GM19395 (cell line): ENCODE measurements around the gene TMSB4Y.

Experiments
- ATAC-seq: cut with Tn5 transposase; IDR thresholded peaks from one replicate; pipeline ENCODE4 v1.9.1; 2021; ENCODE audit warnings: mild to moderate bottlenecking, moderate library complexity; ENCODE audit not compliant: unreplicated experiment

The TMSB4Y gene

DNA sequence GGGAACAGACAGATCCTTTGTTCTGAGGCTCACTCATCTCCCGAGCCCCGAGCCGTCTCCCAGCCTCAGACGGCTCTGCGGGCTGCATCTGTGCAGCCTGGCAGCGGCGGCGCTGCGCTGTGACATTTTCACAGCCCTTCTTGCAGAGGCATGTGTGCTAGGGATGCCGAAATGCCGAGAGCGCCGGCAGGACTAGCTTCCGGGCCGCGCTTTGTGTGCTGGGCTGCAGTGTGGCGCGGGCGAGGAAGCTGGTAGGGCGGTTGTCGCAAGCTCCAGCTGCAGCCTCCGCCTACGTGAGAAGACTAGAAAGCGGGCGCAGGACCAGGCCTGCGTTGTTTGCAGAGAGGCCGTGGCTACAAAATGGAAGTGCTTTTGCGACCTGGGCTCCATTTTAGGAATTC is at the start of gene TMSB4Y:
TMSB4Y (plus strand) TSS at position 332 of the 401 bp plus-strand sequence.
- ATAC-seq = no peak

DNA sequence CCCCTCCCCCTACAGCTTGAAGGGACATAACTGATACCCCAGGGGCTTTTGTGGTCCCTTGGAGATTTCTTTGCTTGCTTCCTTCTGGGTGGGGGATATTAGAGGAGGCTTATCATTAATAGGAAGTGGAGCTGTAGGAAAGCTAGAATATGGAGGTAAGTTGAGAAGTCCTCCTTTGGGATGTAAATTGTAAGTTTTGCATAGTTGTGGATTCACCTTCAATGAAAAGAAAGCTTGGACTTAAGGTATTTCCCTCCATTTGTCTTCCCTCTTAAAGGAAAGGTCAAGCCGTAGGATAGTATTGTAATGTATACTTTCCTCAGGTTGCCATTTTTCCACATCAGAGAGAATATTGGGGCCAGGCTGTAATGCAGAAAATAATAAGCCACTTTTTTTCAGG is 39.5 kb upstream of the TMSB4Y start:
- no peak for ATAC-seq

DNA sequence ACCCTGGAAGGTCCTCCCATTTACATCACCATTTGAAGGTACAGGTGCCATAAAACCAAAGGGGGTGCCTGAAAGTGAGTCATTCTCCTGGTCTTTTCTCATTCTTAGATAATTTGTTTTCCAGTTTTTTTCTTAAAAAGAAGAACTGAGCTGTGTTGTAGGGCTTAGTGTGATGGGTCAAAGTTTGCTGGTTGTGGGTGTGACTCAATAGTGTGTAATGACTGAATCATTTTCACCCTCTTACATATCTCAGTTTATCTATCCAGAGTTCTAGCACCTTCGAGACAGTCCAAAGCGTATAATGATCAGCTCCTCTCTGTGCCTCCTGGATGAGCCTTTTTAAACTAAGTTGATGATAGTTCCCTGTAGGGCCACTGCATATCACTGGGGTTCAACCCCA is 32.6 kb upstream of the TMSB4Y start:
- no peak for ATAC-seq

DNA sequence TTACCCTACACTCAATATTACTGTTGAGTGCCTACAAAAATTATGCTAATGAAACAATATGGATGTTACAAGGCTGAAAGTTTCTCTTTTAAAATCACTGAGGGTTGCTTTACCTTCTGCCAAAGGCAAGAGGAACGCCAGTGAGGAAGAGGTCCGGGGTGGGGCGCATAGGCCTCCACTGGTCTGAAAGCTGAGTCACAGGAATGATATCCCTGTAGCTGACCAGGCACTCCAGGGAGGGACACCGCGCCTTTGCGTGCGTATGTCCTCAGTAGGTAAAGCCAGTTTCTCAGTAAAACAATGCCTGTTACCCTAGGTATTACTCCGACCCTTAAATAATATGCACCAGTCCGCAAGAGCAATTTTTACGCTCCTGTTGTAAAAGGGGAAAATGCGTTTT is 1.4 kb upstream of the TMSB4Y start:
- ATAC-seq = no peak

DNA sequence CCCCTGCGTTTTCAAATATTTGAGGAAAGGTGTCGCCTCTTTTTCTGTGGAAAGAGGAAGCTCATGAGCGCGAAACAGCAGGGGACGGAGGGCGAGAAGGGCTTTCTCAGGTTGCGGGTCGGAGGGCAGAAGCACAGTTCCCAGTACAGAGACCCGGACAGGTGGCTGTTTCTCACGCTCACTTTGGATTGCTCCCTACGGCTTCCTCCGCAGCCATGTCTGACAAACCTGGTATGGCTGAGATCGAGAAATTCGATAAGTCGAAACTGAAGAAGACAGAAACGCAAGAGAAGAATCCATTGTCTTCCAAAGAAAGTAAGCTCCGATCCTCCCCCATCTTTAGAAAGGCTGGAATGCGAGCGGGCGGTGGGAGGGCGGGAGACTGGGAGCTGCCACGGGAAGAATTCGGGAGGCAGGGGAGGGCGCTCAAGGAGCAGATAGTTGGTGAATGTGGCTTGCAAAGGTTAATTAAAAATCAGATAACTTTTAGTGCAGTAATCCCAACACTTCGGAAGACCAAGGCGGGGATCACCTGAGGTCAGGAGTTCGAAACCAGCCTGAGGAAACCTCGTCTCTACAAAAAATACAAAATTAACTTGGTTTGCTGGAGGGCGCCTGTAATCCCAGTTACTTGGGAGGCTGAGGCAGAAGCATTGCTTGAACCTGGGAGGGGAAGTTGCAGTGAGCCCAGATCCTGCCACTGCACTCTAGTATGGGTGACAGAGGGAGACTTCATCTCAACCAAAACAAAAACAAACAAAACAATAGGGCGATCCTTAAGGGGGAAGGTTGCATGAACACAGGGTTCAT is 627 bp downstream of the TMSB4Y start:
- no peak for ATAC-seq

DNA sequence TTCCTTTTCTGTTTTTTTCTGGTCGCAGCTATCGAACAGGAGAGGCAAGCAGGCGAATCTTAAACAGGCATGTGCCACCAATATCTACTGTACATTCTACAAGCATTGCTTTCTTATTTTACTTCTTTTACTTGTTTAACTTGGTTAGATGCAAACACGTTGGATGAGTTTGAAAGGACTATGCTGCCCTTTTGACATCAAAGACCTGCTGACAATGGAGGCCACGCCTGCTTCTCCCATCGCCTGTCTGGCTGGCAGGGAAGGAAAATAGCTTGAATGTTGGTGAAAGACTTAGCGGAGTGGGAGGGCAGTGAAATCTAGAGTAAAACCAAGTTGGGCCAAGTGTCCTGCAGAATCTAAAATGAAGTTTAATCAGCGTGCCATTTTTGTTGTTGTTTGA is 1.5 kb downstream of the TMSB4Y start:
- ATAC-seq = no peak

DNA sequence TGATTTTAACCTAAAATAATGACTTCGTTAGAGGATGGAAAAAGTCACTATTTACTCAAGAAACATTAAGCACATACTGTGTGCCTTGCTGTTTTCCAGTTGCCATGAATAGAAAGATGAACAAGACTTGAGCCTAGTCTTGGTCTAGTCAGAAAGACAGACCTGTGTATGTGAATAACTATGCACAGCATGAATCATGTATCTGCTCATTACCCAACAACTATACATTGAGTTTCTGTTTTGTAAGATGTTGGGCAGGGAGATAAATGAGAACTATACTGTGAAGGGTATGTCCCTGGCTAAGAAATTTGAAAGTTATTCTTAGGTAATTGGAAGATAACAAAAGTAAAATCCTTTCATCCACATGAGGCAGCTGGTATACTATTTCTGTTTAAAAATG is 4.3 kb downstream of the TMSB4Y start:
- no peak for ATAC-seq

DNA sequence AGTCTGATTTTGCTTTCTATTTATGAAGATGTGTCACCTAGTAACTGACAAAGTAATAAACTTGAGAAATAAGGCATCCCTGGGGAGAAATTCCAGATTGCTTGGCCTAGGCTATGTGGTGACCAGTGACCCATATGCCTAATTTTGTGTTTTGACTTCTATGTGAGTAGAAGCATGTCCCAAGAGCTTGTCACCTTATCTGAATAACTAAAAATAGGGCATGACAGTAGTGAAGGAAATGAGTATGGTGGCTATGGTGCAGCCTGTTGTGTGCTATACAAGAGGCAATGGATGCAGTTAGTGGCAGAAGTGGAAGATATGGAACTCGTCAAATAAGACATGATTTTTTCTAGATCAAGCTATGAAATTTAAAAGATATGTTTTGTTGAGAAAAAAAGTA is 15.3 kb downstream of the TMSB4Y start:
- ATAC-seq = no peak

DNA sequence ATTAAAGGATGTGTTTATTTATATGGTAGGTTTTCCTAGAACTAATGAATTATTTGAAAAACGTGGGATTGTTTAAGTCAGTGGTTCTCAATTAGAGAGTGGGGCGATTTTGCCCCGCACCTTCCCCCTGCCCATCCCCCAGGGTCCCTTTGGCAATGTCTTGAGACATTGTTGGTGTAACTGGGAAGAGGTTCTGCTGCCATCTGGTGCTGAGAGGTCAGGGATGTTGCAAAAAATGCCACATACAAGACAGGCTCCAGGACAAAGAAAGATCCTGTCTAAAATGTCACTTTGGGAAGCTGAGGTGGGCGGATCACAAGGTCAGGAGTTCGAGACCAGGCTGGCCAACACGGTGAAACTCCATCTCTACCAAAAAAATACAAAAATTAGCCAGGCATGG is 25.8 kb downstream of the TMSB4Y start:
- no peak for ATAC-seq

DNA sequence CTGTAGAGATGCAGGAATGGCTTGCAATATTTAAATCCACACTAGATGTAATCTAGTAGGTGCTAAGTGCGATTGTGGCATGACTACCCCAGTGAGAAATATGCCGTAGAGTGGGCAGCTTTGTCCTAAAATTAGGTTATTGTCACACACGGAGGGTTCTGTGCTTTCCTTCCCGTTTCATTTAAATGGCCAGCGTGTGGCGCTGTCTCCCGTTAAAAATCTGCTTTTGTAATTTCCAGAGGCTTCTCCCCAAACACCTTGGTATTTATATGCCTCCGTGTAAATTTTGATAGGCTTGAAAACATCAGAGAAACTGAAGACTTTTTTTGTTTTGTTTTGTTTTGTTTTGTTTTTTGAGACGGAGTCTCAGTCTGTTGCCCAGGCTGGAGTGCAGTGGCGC is 34.9 kb downstream of the TMSB4Y start:
- ATAC-seq = no peak

DNA sequence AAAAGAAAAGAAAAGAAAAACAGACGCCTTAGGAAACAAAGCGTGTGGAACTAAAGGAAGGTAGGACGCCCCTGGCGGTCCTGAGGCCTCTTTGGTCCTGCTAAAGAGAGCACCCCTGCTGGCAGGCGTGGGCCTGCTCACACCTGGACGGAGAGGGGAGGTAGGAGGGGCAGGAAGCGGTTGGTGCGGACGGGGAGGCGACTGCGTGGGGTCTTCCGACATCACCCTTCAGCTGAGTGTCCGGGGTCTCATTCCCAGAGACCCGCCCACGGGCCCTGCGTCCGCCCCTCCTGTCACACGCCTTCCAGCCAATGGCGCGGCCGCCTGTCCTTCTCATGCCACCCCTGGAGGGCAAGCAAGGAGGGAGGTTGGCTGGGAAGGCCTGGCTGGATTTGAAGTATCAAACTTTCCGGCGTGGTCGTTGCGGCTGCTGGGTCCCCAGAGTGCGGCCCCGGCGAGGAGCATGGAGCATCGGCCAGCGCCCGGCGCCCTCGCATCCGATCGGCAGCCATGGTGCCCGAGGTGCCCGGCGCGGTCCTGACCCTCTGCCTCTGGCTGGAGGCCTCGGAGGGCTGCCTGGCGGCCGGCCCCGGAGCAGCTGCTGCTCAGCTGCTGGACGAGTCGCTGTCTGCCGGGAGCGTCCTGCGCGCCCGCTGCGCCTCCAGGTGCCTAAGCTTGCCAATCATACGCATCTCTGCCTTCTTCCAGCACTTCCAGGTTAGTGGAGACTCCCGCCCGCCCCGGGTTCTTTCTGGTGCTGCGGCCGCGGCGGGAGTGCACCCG is 47.8 kb downstream of the TMSB4Y start:
- no peak for ATAC-seq

DNA sequence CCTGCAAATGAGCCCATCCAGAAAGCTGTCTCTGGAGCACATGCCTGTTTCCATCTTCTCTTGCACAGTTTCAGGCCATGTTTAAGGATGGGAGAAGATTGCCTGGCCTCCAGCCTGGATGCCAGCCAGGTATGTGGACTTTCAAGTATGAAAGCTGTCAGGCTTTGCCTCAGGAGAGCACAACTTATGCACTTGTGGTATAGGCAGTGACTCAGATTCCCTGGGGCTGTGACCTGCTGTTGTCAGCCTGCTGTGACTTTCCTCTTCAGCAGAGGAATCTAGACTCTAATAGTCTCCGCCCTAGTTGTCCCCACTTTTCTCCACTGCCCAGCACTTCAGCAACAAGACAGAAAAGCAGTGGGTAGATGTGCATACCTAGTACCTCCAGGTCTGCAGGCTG is 51.0 kb downstream of the TMSB4Y start:
- no peak for ATAC-seq
